PC-3 (cell line): ENCODE data around the gene FMO2.

Experiments
- EZH2 ChIP-seq: fragments of 300-600 bp; sonication (generic); IDR thresholded peaks from one replicate; pipeline ENCODE4 v1.6.1; 2017; ENCODE audit warnings: antibody characterized with exemption, mild to moderate bottlenecking, low read length; ENCODE audit not compliant: unreplicated experiment
- EZH2phosphoT487 ChIP-seq: fragments of 300-600 bp; sonication (generic); IDR thresholded peaks from 2 replicates; pipeline ENCODE4 v1.6.1; 2018; ENCODE audit warnings: mild to moderate bottlenecking, antibody characterized with exemption, low read length, borderline replicate concordance
- TF ChIP-seq, protein P1 (sequence below): fragments of 300-600 bp; sonication (generic); conservative IDR thresholded peaks from 2 replicates; pipeline ENCODE4 v1.5.1; 2017; ENCODE audit warnings: antibody characterized with exemption, low read depth, mild to moderate bottlenecking, low read length

DNA sequence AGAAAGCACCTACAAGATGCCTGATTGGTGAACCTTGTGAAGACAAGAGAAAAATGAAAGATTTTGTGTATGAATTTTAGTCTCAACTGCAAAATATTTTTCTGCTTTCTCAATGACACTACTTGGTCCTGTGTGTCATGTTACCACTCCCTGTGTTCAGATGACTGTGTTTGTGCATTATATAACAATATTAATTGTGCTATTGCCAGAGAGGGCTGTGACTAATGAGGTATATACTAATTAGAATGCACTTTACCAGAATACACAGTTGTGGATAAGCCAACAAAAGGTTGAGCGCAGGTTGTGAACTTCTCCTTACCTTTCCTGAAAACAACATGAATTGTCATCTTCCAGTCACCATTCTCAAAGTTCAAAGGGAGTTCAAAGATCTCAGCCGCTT lies 17.3 kb upstream of the FMO2 start:
- TF ChIP-seq, protein P1, sequence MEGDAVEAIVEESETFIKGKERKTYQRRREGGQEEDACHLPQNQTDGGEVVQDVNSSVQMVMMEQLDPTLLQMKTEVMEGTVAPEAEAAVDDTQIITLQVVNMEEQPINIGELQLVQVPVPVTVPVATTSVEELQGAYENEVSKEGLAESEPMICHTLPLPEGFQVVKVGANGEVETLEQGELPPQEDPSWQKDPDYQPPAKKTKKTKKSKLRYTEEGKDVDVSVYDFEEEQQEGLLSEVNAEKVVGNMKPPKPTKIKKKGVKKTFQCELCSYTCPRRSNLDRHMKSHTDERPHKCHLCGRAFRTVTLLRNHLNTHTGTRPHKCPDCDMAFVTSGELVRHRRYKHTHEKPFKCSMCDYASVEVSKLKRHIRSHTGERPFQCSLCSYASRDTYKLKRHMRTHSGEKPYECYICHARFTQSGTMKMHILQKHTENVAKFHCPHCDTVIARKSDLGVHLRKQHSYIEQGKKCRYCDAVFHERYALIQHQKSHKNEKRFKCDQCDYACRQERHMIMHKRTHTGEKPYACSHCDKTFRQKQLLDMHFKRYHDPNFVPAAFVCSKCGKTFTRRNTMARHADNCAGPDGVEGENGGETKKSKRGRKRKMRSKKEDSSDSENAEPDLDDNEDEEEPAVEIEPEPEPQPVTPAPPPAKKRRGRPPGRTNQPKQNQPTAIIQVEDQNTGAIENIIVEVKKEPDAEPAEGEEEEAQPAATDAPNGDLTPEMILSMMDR = no peak
- TF ChIP-seq EZH2phosphoT487 = no peak
- TF ChIP-seq EZH2 = no peak
